DMS 273 (cell line): ENCODE measurements around the gene APAF1.

Source experiments
- DNase-seq: peaks from one replicate; lab custom pipeline; 2025; ENCODE audit not compliant: unreplicated experiment; lab: John Stamatoyannopoulos, UW

The APAF1 gene

DNA sequence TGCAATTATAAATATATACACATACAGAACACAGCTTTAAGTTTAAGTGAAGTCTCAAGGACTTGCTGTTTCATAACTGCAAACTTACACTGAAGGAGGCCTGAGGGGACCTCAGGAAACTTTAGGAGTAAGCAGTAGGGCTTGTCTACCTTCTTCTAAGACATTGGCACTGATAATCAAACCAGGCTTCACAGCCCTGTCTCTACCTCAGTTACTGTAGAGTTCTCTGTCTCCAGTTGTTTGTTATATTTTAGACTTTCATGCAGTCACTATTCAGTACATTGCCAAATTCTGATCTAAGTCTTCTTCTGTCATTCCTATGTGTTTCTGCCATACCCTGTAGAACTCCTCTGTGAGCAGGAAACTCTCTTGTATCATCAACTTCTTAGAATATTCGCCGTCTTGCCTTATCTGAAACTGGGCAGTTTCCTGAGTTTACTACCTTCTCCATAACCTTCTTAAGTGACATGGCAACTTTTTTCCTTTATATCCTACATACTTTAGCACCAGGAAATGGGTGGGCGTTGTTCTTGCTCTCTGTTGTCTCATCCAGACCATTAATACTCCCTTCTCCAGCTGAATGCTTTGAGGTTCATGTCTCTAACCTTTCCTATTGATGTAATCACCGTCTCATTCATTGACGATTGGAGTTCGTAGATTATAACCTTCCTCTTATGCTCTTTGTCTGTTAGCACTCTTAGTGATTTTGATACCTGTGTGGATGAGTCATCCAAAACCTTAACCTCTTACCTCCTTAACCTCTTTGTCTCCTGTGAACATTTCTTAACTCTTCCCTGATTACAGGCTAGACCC is 11.4 kb downstream of the APAF1 start:
- DNase-seq: no peak

DNA sequence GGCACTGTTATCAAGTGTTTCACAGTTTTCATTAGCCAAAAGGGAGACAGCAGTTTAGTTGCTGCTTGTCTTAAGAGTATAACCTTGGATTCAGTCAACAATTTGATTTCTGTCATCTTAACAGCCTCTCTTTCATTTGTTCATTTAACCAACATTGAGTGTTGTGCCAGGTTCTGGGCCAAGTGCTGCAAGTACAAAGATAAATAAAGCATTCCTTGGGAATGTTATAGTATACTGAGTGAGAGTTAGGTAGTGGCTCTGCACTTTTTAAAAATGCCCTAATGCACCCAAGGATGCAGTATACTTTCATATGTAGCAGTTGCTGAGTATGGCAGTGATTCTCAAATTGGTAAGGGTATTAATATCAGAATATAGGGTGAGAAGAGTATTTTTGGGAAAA is 15.4 kb downstream of the APAF1 start:
- DNase-seq: no peak

- no peak for DNase-seq
These were observed 24.7 kb downstream of the APAF1 start for GRCh38 chr12:98669751-98670150.

DNA sequence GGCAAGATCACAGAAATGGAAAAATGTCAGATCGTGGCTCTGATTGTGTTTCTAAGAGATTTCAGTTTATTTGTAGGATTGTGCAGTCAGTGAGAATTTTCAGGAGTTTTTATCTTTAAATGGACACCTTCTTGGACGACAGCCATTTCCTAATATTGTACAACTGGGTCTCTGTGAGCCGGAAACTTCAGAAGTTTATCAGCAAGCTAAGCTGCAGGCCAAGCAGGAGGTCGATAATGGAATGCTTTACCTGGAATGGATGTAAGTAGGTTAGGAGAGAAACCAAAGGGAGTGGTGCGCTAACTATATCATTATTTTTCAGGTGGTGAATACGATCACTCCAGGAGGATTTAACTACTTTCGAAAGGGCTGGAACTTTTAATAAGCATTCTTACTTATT is 26.4 kb downstream of the APAF1 start:
- no peak for DNase-seq

DNA sequence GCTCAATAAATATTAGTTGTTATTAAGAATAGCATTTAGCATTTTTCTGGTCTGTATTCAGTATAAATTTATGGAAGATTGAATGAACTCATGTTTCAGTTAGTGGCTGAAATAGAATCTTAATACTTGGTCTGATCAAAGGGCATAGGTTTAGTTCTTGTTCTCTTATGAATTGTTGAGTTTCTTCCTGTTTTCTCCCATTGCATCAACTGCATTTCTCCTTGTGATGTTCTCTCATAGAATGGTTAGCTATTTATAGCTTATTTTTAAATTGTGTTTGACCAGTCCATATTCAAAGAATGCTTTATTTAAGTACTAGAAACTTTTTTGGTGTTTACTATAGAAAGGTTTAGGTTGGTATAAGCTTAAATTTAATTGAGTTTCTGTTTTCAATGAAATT is 29.8 kb downstream of the APAF1 start:
- DNase-seq: no peak

DNA sequence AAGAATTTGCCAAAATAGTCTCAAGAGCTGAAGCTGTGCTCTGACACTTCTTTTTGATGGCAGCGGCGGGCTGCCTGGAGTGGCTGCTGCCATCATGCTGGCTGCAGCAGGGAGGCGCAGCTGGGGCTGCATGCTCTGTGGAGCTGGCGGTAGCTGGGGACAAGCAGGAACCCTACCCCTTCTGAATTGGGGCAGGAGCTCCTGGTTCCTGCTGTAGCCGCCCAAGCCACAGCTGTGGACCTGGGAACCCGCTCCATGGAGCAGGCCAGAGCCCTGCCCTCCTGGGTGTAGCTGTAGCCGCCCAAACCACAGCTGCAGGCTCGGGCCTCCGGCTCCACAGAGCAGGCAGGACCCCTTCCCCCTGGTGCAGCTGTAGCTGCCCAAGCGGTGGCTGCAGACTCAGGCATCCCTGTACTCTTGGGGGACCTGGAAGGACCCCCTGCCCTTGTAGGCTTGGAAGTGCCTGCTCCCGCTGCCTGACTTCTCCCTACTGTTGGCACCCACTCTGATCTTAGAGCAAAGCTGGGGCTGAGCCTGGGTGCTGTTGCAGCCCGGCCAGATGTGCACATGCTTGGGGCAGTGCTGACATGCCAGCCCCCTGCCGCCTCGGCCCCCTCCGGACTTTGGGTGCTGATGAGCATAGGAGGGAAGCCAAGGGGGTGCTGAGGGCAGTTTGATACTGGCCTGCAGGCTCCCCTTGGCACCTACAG is 33.3 kb downstream of the APAF1 start:
- DNase-seq: no peak

- no peak for DNase-seq
These were observed 34.0 kb downstream of the APAF1 start for GRCh38 chr12:98678946-98679610.

- no peak for DNase-seq
These were observed 34.5 kb downstream of the APAF1 start for GRCh38 chr12:98679611-98680005.

DNA sequence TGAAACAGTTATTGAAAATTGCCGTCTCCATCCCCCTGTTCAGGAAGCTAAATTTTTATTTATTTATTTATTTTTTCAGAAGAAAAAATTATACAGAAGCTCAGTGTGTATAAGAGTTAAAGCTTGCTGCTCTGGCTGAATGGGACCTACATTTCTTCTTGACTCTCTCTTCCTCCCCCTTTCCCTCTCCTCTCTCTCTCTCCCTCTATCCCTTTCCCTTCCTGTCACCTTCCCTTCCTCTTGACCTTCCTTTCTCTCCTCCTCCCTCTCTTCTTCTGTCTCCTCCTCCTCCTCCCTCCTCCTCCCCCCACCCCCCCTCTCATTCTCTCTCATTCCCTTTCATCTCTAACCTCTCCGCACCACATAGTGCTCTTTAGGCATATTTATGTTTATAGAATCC is 39.1 kb downstream of the APAF1 start:
- DNase-seq: no peak

DNA sequence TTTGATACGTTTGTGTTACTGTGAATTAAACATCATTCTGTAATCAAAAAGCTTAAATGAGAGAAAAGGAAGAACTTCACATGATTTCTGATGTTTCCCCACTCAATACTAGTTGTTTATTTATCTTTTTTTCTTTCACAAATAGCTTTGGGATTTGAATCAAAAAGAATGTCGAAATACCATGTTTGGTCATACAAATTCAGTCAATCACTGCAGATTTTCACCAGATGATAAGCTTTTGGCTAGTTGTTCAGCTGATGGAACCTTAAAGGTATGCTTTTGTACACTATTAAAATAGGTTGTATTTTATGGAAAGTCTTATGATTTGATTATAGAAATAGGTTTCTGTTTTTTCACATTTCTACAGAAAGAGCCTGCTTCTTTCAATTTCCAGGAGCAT is 41.5 kb downstream of the APAF1 start:
- no peak for DNase-seq

DNA sequence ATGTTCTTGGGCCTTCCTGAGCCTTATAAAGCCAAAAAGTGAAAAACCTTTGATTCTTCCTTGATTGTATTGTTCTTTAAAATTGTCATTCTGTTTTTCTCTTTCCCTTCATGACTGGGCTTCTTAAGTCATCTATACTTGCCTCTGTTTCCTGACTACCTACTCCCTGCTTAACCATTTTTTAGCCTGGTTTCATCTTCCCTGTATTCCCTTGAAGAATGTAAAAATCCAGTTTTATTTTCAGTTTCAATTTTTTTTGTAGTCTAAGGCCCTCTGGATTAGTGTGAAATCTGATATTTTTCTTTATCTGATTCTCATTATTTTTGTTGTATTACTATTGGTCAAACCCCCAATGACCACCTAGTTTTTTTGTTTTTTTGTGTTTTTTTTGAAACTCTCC is 46.3 kb downstream of the APAF1 start:
- DNase-seq: no peak

DNA sequence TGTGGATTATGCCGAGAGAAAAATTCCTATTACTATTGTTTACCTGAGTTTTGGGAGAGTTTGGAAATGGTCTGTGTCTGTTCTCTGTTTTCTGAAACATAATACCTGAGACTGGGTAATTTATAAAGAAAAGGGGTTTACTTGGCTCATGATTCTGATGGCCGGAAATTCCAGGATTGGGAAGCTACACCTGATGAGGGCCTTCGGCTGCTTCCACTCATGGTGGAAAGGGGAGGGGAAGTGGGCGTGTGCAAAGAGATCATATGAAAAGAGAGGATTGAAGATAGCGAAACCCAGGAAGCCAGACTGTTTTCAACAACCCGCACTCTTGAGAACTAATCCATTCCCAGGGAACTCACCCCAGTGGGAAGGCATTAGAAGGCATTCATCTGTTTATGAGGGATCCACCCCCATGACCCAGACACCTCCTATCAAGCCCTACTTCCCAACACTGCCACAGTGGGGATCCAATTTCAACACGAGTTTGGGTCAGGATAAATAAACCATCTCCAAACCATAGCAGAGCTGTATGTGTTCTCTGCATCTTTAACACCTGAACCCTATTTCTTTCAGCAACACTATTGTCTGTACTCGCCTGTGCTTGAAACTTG is 51.1 kb downstream of the APAF1 start:
- DNase-seq: no peak

- no peak for DNase-seq
These were observed 52.1 kb downstream of the APAF1 start for GRCh38 chr12:98697209-98697608.

DNA sequence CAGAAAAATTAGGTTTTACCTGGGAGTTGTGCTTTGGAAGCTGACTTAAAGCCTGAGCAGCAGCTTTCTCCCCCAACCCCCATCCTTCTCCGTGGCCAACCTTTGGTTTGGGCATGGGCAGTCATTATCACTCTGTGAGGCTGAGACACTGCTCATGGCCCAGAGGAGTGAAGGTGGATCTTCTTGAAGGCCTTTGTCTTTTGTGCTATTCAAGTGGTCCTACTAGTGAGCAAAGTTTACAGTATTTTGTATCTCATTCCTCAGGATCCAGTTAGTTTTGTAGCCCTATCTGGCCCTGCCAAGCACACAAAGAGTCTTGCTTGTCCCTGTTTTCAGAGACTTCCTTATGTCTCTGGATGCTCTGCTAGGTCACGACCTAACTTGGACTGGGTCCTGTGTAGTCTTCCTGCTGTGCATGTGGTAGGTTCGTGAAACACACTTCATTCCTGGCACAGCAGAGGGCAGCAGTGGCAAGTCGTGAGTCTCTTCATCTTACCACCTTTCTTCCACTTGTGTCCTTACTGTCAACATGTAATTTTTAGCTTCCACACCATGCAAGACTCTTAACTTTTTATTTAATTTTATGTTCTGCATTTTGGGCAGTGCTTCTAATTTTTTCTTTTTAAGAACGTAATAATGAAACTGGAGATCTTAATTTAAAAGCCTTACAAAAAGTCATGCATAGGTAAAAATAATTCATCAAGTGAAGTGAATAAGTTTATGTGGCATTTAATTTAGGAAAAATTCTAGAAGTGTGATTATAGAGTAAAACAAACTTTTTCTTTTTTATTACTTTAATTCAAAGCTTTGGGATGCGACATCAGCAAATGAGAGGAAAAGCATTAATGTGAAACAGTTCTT is 53.7 kb downstream of the APAF1 start:
- DNase-seq: peak; percentile 66

DNA sequence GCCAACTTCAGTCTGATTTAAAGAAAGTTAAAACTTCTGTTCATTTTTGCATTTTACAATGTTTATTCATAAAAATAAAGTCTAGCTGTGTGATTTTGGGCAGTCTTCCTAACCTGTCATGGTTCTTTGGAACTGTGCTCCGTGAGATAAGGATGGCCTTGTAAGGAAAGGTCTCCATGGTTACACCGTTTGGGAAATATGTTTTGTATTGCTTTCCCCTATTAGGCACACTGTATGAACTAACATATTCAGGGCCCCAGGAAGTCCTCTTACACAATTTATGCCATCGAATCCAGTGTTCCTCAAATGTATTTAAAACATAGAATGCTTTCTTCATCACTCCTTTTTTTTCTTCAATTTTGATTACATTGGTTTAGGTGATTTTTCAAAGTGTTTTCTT is 54.5 kb downstream of the APAF1 start:
- no peak for DNase-seq

GRCh38 chr12:98701166-98701565 is 56.1 kb downstream of the APAF1 start:
- DNase-seq: no peak

GRCh38 chr12:98709022-98709421 is 63.9 kb downstream of the APAF1 start:
- no peak for DNase-seq

DNA sequence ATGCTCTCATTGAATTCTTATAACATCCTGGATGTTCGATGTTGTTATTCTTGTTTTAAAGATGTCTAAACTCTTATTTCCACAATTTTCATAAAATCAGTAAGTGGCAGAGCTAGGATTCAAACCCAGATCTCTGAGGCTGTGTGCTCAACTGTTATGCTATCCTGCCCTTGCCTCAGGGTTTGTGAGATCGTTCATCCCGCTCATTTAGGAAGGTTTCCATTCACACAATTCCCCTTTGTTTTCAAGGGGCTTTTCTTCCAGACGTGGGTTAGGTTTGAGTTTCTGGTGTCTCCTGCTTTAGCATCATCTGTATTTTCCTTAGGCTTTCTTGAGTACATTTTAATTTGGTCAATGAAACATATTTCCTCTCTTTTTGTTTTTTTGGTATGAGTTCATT is 69.3 kb downstream of the APAF1 start:
- no peak for DNase-seq

GRCh38 chr12:98719515-98720504 is 74.7 kb downstream of the APAF1 start:
- DNase-seq: no peak
